Measurements from ENCODE around the gene IL17REL. TPM values are rescaled to one million over a fixed set of nuclear protein-coding genes. Genes with fewer than 3 reads are reported as not detected.

The IL17REL gene
- polyA plus RNA-seq, 3 donors, result not detected

GRCh38 chr22:50016988-50017700 is 4.6 kb upstream of the IL17REL start:
- Histone ChIP-seq H3K27me3 (ENCODE audit: control insufficient read depth in 2 of 2, insufficient read depth in 2 of 2, low read length in 2 of 2) (peaks cover 7 to 60% of the 10 kb centered on the region in 2 donors), H3K9ac (ENCODE audit: insufficient read depth, low read length, poor library complexity, severe bottlenecking) (no peak overlapping the region), H3K4me2 (replicated peaks; ENCODE audit: extremely low read depth, low read length, poor library complexity, severe bottlenecking) (no peak overlapping the region), H3K27ac (ENCODE audit: low read depth in 1 of 2, low read length in 2 of 2) (no peak overlapping the region), H2AFZ (ENCODE audit: insufficient read depth, low read depth, low read length, poor library complexity, severe bottlenecking) (no peak overlapping the region), H3K36me3 (replicated peaks in 1 of 2; ENCODE audit: control insufficient read depth in 1 of 2, insufficient read depth in 2 of 2, low read length in 2 of 2) (no peaks in the 10 kb centered on the region), H3K4me3 (replicated peaks in 1 of 3; ENCODE audit: low read depth in 2 of 3, low read length in 3 of 3) (no peak overlapping the region), H3K4me1 (ENCODE audit: control insufficient read depth in 1 of 2, insufficient read depth in 2 of 2, low read length in 2 of 2) (no peaks in the 10 kb centered on the region), H4K20me1 (ENCODE audit: insufficient read depth, low read length) (no peaks in the 10 kb centered on the region), H3K9me3 (replicated peaks in 1 of 2; ENCODE audit: control insufficient read depth in 1 of 2, insufficient read depth in 1 of 2, low read length in 2 of 2) (peaks cover 5 to 7% of the 10 kb centered on the region in 2 donors), H3K79me2 (ENCODE audit: insufficient read depth, low read length) (no peaks in the 10 kb centered on the region)
- H3K4me3 Mint-ChIP-seq, result peak overlapping the region in 1 of 2 donors; percentile 40
- DNase-seq, result no peak
- no peak overlapping the region for H3K27ac Mint-ChIP-seq
- TF ChIP-seq CTCF (IDR thresholded peaks at IDR 0.05), result no peak
- peaks cover 6% of the 10 kb centered on the region for H3K4me1 Mint-ChIP-seq
- WGBS (ENCODE audit: insufficient coverage), result 82% methylated on average over 21 of the region's 21 CpGs
- peaks cover 32 to 62% (median 61%) of the 10 kb centered on the region in 3 donors for H3K27me3 Mint-ChIP-seq (ENCODE audit: low read depth in 3 of 3)
- H3K9me3 Mint-ChIP-seq, result peaks cover 0 to 4% (median 0%) of the 10 kb centered on the region in 7 donors
- intact Hi-C loops (cut with micrococcal nuclease), result no loop called here
- no peaks in the 10 kb centered on the region for H3K36me3 Mint-ChIP-seq

GRCh38 chr22:50016308-50016987 is 3.9 kb upstream of the IL17REL start:
- Histone ChIP-seq H3K4me2 (replicated peaks; ENCODE audit: extremely low read depth, low read length, poor library complexity, severe bottlenecking) (no peak overlapping the region), H3K4me3 (replicated peaks in 1 of 3; ENCODE audit: low read depth in 2 of 3, low read length in 3 of 3) (no peak overlapping the region), H4K20me1 (ENCODE audit: insufficient read depth, low read length) (no peaks in the 10 kb centered on the region), H3K27ac (ENCODE audit: low read depth in 1 of 2, low read length in 2 of 2) (no peak overlapping the region), H3K36me3 (replicated peaks in 1 of 2; ENCODE audit: control insufficient read depth in 1 of 2, insufficient read depth in 2 of 2, low read length in 2 of 2) (no peaks in the 10 kb centered on the region), H3K79me2 (ENCODE audit: insufficient read depth, low read length) (no peaks in the 10 kb centered on the region), H3K9ac (ENCODE audit: insufficient read depth, low read length, poor library complexity, severe bottlenecking) (no peak overlapping the region), H3K4me1 (ENCODE audit: control insufficient read depth in 1 of 2, insufficient read depth in 2 of 2, low read length in 2 of 2) (no peaks in the 10 kb centered on the region), H3K9me3 (replicated peaks in 1 of 2; ENCODE audit: control insufficient read depth in 1 of 2, insufficient read depth in 1 of 2, low read length in 2 of 2) (peaks cover 5 to 7% of the 10 kb centered on the region in 2 donors), H2AFZ (ENCODE audit: insufficient read depth, low read depth, low read length, poor library complexity, severe bottlenecking) (no peak overlapping the region), H3K27me3 (ENCODE audit: control insufficient read depth in 2 of 2, insufficient read depth in 2 of 2, low read length in 2 of 2) (peaks cover 12 to 67% of the 10 kb centered on the region in 2 donors)
- DNase-seq, result no peak
- intact Hi-C loops (cut with micrococcal nuclease), result no loop called here
- TF ChIP-seq CTCF (IDR thresholded peaks at IDR 0.05), result no peak
- H3K36me3 Mint-ChIP-seq, result no peaks in the 10 kb centered on the region
- WGBS (ENCODE audit: insufficient coverage), result 73% methylated on average over 17 of the region's 20 CpGs
- peaks cover 38 to 69% (median 68%) of the 10 kb centered on the region in 3 donors for H3K27me3 Mint-ChIP-seq (ENCODE audit: low read depth in 3 of 3)
- no peak overlapping the region for H3K27ac Mint-ChIP-seq
- peaks cover 6% of the 10 kb centered on the region for H3K4me1 Mint-ChIP-seq
- no peak overlapping the region for H3K4me3 Mint-ChIP-seq
- peaks cover 0 to 6% (median 0%) of the 10 kb centered on the region in 7 donors for H3K9me3 Mint-ChIP-seq

All from CD14-positive monocyte (primary cell).